Sigmoid colon (tissue), 7 donors: ENCODE measurements around the gene METRNL. TPM values are rescaled to one million over a fixed set of nuclear protein-coding genes. Genes with fewer than 3 reads are reported as not detected.

Source experiments
- DNase-seq: peaks from one replicate; pipeline ENCODE4 v3.0.0-alpha.2; 2019
- H3K27ac ChIP-seq, 4 donors: fragments of 200-600 bp; sonication (generic); one replicate each; pipeline ENCODE4 v1.5.1; 2016 to 2019; ENCODE audit warnings: mild to moderate bottlenecking in 1 of 4
- H3K27me3 ChIP-seq, 3 donors: fragments of 200-600 bp; sonication (generic); one replicate each; pipeline ENCODE4 v1.5.1; 2019; ENCODE audit warnings: mild to moderate bottlenecking in 1 of 3
- H3K36me3 ChIP-seq, 4 donors: fragments of 200-600 bp; sonication (generic); one replicate each; pipeline ENCODE4 v1.5.1; 2016 to 2019
- H3K4me1 ChIP-seq, 4 donors: fragments of 200-600 bp; sonication (generic); one replicate each; pipeline ENCODE4 v1.5.1; 2017 to 2019
- H3K4me3 ChIP-seq, 4 donors: fragments of 200-600 bp; sonication (generic); one replicate each; pipeline ENCODE4 v1.5.1; 2017 to 2019; ENCODE audit warnings: mild to moderate bottlenecking in 2 of 4, moderate library complexity in 1 of 4
- H3K9me3 ChIP-seq, 4 donors: fragments of 200-600 bp in 3 of 4; sonication (generic) in 3 of 4; one replicate each; pipeline versions ENCODE4 v1.5.1 to v1.6.1; 2013 to 2019
- CTCF ChIP-seq, 4 experiments: fragments of 450-650 bp in 3 of 4; fragments of 200-600 bp in 1 of 4; IDR thresholded peaks; one replicate each; pipeline ENCODE4 v1.5.1; 2016 to 2019; ENCODE audit warnings: antibody characterized with exemption in 4 of 4, mild to moderate bottlenecking in 3 of 4, moderate library complexity in 2 of 4
- EP300 ChIP-seq, 4 donors: sonication (generic); formaldehyde crosslinking; IDR thresholded peaks; one replicate each; pipeline ENCODE4 v1.6.1; 2017; ENCODE audit warnings: antibody characterized with exemption in 4 of 4
- POLR2A ChIP-seq, 2 donors: fragments of 450-650 bp; IDR thresholded peaks; one replicate each; pipeline ENCODE4 v1.6.1; 2016; ENCODE audit warnings: antibody characterized with exemption in 2 of 2, mild to moderate bottlenecking in 2 of 2, moderate library complexity in 2 of 2
- POLR2AphosphoS5 ChIP-seq, 4 donors: sonication (generic); formaldehyde crosslinking; IDR thresholded peaks; one replicate each; pipeline ENCODE4 v1.6.1; 2017; ENCODE audit warnings: antibody characterized with exemption in 4 of 4
- WGBS, 2 donors: extraction: QIAGEN DNeasy Blood & Tissue Kit; methylation state at CpG; one replicate each; pipeline ENCODE4 v1.1.7; 2013; 5-methylcytosine and 5-hydroxymethylcytosine counted together
- intact Hi-C: fragments of 100-400 bp; cut with DNase I; formaldehyde crosslinking; loops from one replicate; pipeline ENCODE4 v1.15.1; 2023
- polyA plus RNA-seq, 3 donors: library from polyadenylated mRNA; stranded (reverse); fragments of 200-250 nt; gene quantifications; one replicate each; pipeline ENCODE4 v1.2.3, GENCODE V29; 2013
- total RNA-seq, 4 donors: library from RNA; depleted of rRNA; stranded (reverse); fragments of >200 nt; gene quantifications; one replicate each; pipeline ENCODE4 v1.1.0, GENCODE V29; 2016
- donor health status: healthy with polysubstance abuse.
- donor health status: Bipolar disorder and iron deficiency.
- donor health status: healthy.

Gene METRNL
- total and polyA plus RNA-seq, 7 donors = 26.8 to 116 (median 53.6) TPM

- Histone ChIP-seq H3K9me3 (no peaks in the 10 kb centered on the region), H3K4me1 (no peaks in the 10 kb centered on the region), H3K27me3 (peaks cover 0 to 4% (median 0%) of the 10 kb centered on the region in 3 donors), H3K4me3 (no peak overlapping the region), H3K36me3 (no peaks in the 10 kb centered on the region), H3K27ac (no peak overlapping the region)
- 95 to 97% methylated on average over 4 of the region's 4 CpGs for WGBS, 2 donors
- TF ChIP-seq POLR2AphosphoS5 (IDR thresholded peaks at IDR 0.05) (no peak), POLR2A (IDR thresholded peaks at IDR 0.05) (no peak), CTCF (IDR thresholded peaks at IDR 0.05) (no peak), EP300 (IDR thresholded peaks at IDR 0.05) (no peak)
- DNase-seq = peak; percentile 7
- intact Hi-C loops = no loop called here
Observed at GRCh38 chr17:83142619-83143018, 63.2 kb downstream of the METRNL start.

GRCh38 chr17:83143817-83144231 is 64.4 kb downstream of the METRNL start:
- peak; percentile 22 for DNase-seq
- Histone ChIP-seq H3K27me3 (peaks cover 0 to 2% (median 0%) of the 10 kb centered on the region in 3 donors), H3K27ac (peak overlapping the region in 1 of 4 donors; percentile 50), H3K4me1 (no peaks in the 10 kb centered on the region), H3K4me3 (no peak overlapping the region), H3K36me3 (no peaks in the 10 kb centered on the region), H3K9me3 (no peaks in the 10 kb centered on the region)
- intact Hi-C loops = no loop called here
- 86 to 89% methylated on average over 10 of the region's 10 CpGs for WGBS, 2 donors
- TF ChIP-seq EP300 (IDR thresholded peaks at IDR 0.05) = no peak
- no peak for TF ChIP-seq POLR2A (IDR thresholded peaks at IDR 0.05)
- no peak for TF ChIP-seq CTCF (IDR thresholded peaks at IDR 0.05)
- TF ChIP-seq POLR2AphosphoS5 (IDR thresholded peaks at IDR 0.05) = no peak

Other genes with a start within 250 kb of the METRNL start
- gene ZNF750, start 239.6 kb upstream of the METRNL start, total RNA-seq = not detected
- under 1 TPM in 1 of 3 donors, not detected in 2; 0.01 TPM for gene ZNF750, start 239.6 kb upstream of the METRNL start, polyA plus RNA-seq